HG02840 (cell line): Measurements from ENCODE around the gene CHRDL1.

Experiments
- ATAC-seq: cut with Tn5 transposase; IDR thresholded peaks from one replicate; pipeline ENCODE4 v1.9.1; 2021; ENCODE audit warnings: mild to moderate bottlenecking, moderate library complexity, moderate number of reproducible peaks; ENCODE audit not compliant: unreplicated experiment, low FRiP score

CHRDL1 gene

GRCh38 chrX:110745288-110745687 is 50.3 kb downstream of the CHRDL1 start:
- ATAC-seq, result no peak

- ATAC-seq, result no peak
Observed at GRCh38 chrX:110743679-110744340, 51.8 kb downstream of the CHRDL1 start.

GRCh38 chrX:110741213-110741796 is 54.3 kb downstream of the CHRDL1 start:
- ATAC-seq, result no peak

DNA sequence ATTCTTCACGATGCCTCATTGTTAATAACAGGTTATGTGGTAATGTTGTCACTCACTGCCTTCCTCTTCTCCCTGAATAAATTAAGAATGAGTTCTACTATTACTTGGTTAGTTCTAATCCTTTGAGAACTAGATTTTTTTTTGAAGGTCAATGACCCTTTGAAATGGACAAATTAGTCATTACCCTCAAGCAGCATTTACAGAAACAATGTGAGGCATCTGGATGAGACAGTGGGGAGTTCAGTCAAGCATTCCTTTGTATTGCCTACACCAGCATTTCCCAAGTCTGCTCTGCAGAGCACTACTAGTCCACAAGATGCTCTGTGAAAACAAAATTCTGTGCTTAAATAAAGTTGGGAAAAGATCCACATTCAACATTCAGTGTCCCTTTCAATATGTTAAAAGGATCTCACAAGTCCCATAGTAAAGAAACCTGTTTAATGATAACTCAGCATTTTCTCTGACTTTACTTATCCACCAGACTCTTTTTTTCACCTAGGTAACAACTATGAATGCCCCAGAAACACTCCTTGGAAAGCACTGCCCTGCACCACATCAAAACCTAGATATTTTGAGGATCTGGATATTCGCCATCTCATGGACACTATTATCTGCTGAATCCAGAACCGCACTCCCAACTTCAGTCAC is 60.6 kb downstream of the CHRDL1 start:
- no peak for ATAC-seq

DNA sequence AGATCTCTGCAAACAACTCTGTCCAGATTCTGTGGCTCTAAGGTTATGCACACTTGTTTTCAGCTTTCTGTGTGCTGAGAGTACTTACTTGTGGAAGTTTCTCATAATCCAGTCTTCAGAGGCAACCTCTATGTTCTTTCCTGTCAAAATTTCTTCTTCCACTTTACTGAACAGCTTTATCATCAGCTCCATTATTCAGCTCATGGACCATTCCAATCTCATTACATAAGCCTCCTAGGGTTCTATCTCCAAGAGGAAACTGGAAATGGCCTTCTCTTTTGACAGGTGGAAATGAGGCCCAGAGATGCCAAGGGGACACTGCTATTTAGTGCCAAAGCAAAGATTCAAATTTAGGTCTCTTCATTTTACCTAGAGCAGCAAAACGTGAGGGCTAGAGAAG is 61.3 kb downstream of the CHRDL1 start:
- ATAC-seq, result no peak

- ATAC-seq, result no peak
Observed at GRCh38 chrX:110733166-110733565, 62.5 kb downstream of the CHRDL1 start.

DNA sequence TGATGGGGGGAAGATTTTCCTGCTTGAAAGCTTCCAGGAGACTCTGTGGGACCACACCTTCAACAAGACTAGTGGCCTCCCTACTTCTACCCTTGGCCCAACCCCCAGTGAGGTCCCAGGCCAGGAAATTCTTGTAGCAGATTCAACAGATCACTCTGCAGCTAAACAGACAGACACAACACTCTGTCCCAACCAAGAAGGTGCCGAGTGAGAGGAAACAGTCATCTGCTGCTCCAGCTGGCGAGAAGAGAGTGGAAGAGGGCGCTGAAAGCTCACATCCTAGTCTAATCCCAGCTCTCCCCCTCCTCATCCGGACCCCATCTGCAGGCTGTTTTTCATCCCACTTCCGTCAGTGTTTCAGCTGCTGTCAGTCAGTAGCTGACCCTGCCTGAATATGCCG is 63.4 kb downstream of the CHRDL1 start:
- ATAC-seq, result no peak

- no peak for ATAC-seq
Observed at GRCh38 chrX:110723844-110724243, 71.8 kb downstream of the CHRDL1 start.

DNA sequence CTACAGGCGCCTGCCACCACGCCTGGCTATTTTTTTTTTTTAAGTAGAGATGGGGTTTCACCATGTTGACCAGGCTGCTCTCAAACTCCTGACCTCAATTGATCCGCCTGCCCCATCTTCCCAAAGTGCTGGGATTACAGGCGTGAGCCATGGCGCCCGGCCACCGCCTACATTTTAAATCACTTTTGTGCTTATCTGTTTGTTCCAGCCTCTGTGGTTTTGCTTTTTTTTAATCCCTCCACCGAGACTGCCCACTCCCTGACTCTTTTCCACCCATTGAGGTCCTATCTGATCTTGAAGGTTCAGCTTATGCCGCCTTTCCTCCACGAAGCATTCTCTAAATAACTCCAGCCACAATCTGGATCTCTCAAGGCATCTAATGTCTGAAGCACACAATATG is 73.5 kb downstream of the CHRDL1 start:
- no peak for ATAC-seq

DNA sequence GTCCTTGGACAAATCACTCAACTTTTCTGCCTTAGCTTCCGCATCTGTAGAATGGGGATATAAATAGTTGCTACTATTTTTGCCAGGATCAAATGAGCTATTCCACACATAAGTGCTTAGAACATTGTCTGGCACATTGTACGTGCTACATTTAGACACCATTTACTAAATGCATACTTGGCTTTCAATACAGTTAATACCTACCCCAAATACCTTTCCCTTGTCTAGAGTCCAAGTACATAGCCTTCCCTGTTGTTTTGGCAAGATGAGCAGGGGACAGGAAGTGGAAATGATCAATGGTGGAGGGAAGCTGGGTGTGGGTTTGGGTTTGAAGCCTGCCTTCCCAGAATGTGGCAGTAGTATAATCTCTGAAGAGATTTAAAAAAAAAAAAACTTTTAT is 82.0 kb downstream of the CHRDL1 start:
- ATAC-seq, result no peak

GRCh38 chrX:110706446-110706845 is 89.2 kb downstream of the CHRDL1 start:
- no peak for ATAC-seq

DNA sequence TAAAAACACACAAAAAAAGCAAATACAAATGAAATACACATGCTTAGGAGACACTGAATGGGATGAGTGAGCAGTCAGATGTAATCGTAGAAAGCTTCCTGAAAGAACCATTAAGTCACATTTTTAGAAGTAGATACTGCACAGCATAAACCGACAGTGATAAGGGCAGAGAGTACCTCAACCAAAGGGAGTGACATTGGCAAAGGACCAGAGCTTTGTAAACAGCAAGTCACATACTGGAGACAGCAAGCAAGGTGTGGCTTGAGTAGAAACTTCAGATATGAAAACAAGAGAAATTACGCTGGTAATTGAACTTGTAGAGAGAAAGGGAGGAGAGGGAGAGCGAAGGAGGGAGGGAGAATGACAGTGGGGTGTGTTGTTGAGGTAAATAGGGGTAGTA is 92.0 kb downstream of the CHRDL1 start:
- ATAC-seq, result no peak

DNA sequence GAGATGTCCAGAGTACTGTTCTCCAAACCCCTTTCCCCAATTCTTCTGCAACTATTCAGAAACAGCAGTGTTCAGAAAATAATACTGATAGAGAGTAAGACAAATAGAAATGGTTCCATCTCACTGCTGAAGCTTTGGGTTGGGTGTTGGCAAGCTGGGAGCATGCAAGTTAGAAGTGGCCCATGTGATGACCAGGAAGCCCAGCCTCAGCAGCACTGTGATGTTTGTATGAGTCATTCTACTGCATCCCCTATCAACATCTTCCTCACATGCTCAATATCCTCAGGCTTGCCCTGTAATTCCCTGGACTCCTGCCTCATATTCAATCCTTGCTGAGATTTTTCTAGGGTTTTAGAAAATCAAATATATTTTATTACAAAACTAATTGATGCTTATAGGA is 96.5 kb downstream of the CHRDL1 start:
- no peak for ATAC-seq

- no peak for ATAC-seq
Observed at GRCh38 chrX:110698696-110699095, 96.9 kb downstream of the CHRDL1 start.

DNA sequence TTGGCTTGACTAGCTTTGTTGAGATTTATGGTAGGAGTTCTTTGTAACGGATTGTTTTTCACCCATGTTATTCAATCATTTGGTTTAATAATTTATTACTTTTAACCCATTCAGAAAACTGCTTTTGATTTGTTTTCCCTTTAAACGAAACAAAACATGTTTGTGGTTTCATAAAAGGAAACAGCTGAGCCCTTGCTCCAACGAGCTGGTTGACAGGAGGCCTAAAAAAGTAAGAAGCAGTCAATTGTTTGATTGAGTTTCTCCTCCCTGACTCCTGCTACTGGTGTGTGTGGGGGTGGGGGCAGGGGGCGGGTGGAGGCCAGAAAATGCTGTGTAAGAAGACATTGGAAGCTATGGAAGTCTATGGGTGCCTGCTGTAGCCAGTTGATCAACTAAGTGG is 102.8 kb downstream of the CHRDL1 start:
- no peak for ATAC-seq

DNA sequence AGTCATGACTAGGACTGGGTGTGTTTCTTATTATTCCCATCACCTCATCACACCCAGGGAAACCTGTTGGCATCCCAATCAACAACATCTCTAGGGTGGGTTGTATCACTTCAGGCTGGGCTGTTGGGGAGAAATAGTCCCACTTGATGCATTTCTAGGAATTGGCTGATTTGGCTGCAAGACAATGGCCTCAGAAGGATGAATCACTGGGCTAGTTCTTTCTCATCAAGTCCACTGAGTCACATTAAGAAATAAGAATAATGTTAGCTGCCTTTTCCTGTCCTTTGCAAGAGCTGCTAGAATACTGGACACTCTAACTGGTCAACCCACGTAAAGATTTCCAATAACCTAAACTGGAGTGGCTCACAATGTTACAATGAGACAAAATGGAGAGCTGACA is 104.2 kb downstream of the CHRDL1 start:
- no peak for ATAC-seq

- no peak for ATAC-seq
Observed at GRCh38 chrX:110684653-110685052, 111.0 kb downstream of the CHRDL1 start.

DNA sequence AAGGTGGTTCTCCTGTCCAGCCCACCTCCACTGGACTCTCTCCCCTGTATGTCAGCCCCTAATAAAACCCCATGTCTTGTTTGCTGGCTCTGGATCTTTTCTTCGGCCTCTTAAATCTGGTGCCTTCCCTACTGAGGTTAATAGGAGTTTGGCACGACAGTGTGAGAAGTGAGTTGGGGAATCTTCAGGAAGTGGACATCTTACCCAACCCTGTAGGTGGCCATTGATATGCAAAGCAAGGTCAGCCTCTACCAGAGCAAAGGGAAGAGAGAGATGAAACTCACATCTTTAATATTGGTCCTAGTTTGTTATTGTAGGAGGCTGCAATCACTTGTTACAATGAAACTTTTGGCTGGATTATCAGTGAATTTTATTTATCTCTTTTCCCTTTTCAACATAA is 111.7 kb downstream of the CHRDL1 start:
- ATAC-seq, result no peak

GRCh38 chrX:110678591-110678990 is 117.0 kb downstream of the CHRDL1 start:
- ATAC-seq, result no peak

DNA sequence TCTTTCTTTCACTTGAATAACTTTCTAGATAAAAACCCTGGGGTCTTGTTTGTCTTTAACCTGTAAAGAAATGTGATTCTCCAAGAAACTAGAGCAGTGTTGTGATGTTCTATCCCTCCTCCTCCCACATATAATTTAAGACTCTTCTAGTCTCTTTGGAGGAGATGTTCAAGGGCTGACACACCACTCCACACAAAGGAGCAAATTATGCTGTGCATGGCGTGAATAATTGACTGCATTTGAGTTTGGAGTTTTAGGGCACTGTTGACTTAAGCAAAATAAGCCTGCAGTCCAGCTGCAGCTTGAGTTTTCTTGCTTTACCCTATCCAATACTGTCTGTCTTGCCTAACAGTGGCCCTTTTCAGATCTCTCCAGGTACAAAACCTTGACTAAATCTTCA is 119.7 kb downstream of the CHRDL1 start:
- no peak for ATAC-seq

GRCh38 chrX:110671068-110671803 is 124.4 kb downstream of the CHRDL1 start:
- ATAC-seq, result peak; percentile 86
